ENCODE results near the gene ABCA3. TPM values are rescaled to one million over a fixed set of nuclear protein-coding genes. Genes with fewer than 3 reads are reported as not detected.

Gene ABCA3
- total and polyA plus RNA-seq, 2 experiments from 2014 or later: 3.0 to 4.1 TPM

GRCh38 chr16:2357331-2357730 is 16.8 kb upstream of the ABCA3 start:
- Histone ChIP-seq H3K27ac (ENCODE audit: low read depth) (no peak overlapping the region), H3K4me3 (no peak overlapping the region), H3K4me1 (ENCODE audit: insufficient read depth) (no peaks in the 10 kb centered on the region), H3K79me2 (replicated peaks; ENCODE audit: insufficient read depth) (no peaks in the 10 kb centered on the region), H3K36me3 (ENCODE audit: insufficient read depth) (no peaks in the 10 kb centered on the region), H3K4me2 (no peak overlapping the region), H4K20me1 (replicated peaks; ENCODE audit: insufficient read depth) (no peaks in the 10 kb centered on the region), H2AFZ (no peak overlapping the region; the same call in 1 of the 2 replicates), H3K27me3 (ENCODE audit: insufficient read depth) (no peaks in the 10 kb centered on the region), H3F3A (replicated peaks; ENCODE audit: low read depth) (no peaks in the 10 kb centered on the region), H3K9me2 (ENCODE audit: insufficient read depth) (no peaks in the 10 kb centered on the region)
- no peaks in the 10 kb centered on the region for H3K27me3 Mint-ChIP-seq (ENCODE audit: insufficient read depth, low read depth, poor library complexity)
- no peak overlapping the region for H3K4me3 Mint-ChIP-seq
- no peaks in the 10 kb centered on the region for H3K9me3 Mint-ChIP-seq
- no peaks in the 10 kb centered on the region for H3K36me3 Mint-ChIP-seq (ENCODE audit: low read depth)
- no peak for ATAC-seq
- DNase-seq (ENCODE audit: low spot score): no peak
- TF ChIP-seq EZH2 (IDR thresholded peaks at IDR 0.05; ENCODE audit: low read depth, unreplicated experiment) (no peak), ZNF114 (CRISPR knock-in tag; IDR thresholded peaks at IDR 0.05) (no peak), ETS1 (IDR thresholded peaks at IDR 0.05) (no peak), CREB1 (CRISPR knock-in tag; IDR thresholded peaks at IDR 0.05; ENCODE audit: low read depth) (no peak), JUNB (IDR thresholded peaks at IDR 0.05; ENCODE audit: unreplicated experiment) (no peak), ZNF331 (CRISPR knock-in tag; IDR thresholded peaks at IDR 0.05; ENCODE audit: low read depth) (no peak), ZNF462 (CRISPR knock-in tag; IDR thresholded peaks at IDR 0.05) (no peak)
- TF ChIP-seq, protein P1, sequence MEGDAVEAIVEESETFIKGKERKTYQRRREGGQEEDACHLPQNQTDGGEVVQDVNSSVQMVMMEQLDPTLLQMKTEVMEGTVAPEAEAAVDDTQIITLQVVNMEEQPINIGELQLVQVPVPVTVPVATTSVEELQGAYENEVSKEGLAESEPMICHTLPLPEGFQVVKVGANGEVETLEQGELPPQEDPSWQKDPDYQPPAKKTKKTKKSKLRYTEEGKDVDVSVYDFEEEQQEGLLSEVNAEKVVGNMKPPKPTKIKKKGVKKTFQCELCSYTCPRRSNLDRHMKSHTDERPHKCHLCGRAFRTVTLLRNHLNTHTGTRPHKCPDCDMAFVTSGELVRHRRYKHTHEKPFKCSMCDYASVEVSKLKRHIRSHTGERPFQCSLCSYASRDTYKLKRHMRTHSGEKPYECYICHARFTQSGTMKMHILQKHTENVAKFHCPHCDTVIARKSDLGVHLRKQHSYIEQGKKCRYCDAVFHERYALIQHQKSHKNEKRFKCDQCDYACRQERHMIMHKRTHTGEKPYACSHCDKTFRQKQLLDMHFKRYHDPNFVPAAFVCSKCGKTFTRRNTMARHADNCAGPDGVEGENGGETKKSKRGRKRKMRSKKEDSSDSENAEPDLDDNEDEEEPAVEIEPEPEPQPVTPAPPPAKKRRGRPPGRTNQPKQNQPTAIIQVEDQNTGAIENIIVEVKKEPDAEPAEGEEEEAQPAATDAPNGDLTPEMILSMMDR (conservative IDR thresholded peaks at IDR 0.05; ENCODE audit: low read depth in 2 of 2): no peak
- TF ChIP-seq, protein P2, sequence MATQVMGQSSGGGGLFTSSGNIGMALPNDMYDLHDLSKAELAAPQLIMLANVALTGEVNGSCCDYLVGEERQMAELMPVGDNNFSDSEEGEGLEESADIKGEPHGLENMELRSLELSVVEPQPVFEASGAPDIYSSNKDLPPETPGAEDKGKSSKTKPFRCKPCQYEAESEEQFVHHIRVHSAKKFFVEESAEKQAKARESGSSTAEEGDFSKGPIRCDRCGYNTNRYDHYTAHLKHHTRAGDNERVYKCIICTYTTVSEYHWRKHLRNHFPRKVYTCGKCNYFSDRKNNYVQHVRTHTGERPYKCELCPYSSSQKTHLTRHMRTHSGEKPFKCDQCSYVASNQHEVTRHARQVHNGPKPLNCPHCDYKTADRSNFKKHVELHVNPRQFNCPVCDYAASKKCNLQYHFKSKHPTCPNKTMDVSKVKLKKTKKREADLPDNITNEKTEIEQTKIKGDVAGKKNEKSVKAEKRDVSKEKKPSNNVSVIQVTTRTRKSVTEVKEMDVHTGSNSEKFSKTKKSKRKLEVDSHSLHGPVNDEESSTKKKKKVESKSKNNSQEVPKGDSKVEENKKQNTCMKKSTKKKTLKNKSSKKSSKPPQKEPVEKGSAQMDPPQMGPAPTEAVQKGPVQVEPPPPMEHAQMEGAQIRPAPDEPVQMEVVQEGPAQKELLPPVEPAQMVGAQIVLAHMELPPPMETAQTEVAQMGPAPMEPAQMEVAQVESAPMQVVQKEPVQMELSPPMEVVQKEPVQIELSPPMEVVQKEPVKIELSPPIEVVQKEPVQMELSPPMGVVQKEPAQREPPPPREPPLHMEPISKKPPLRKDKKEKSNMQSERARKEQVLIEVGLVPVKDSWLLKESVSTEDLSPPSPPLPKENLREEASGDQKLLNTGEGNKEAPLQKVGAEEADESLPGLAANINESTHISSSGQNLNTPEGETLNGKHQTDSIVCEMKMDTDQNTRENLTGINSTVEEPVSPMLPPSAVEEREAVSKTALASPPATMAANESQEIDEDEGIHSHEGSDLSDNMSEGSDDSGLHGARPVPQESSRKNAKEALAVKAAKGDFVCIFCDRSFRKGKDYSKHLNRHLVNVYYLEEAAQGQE (IDR thresholded peaks at IDR 0.05; ENCODE audit: unreplicated experiment): no peak
- H3K27ac Mint-ChIP-seq: no peak overlapping the region
- H3K4me1 Mint-ChIP-seq: no peaks in the 10 kb centered on the region
